Activated naive CD8-positive, alpha-beta T cell treated with anti-CD3 and anti-CD28 coated beads, Interleukin-2, amount 50 U/mL, for 24 hours (primary cell): ENCODE data around the gene EPHX1.
"Not testable (repeated sequence)": the region's sequence is repeated elsewhere in the genome, so short reads cannot be mapped to it uniquely, and the experiment has no call there.

Experiments used
- ATAC-seq: fragments of 150-1000 bp; cut with Tn5 transposase; one replicate; pipeline ENCODE4 v1.10.0; 2021
- DNase-seq: peaks from one replicate; pipeline ENCODE4 v3.0.0; 2021
- H3K27ac Mint-ChIP-seq: one replicate; pipeline ENCODE4 v1.8.0; 2021; ENCODE audit warnings: mild to moderate bottlenecking, mixed read lengths
- H3K27me3 Mint-ChIP-seq: one replicate; pipeline ENCODE4 v1.8.0; 2021; ENCODE audit warnings: mixed read lengths
- H3K36me3 Mint-ChIP-seq: one replicate; pipeline ENCODE4 v1.8.0; 2021; ENCODE audit warnings: low read depth, mixed read lengths
- H3K4me1 Mint-ChIP-seq: one replicate; pipeline ENCODE4 v1.8.0; 2021; ENCODE audit warnings: mixed read lengths
- H3K4me3 Mint-ChIP-seq: one replicate; pipeline ENCODE4 v1.8.0; 2021; ENCODE audit warnings: mild to moderate bottlenecking, moderate library complexity, mixed read lengths
- H3K9me3 Mint-ChIP-seq: one replicate; pipeline ENCODE4 v1.8.0; 2021; ENCODE audit warnings: mixed read lengths

The EPHX1 gene

GRCh38 chr1:225836296-225836695 lies 26.4 kb downstream of the EPHX1 start:
- H3K36me3 Mint-ChIP-seq, H3K27ac Mint-ChIP-seq, H3K4me3 Mint-ChIP-seq: not testable (repeated sequence)

GRCh38 chr1:225838793-225839192 lies 28.9 kb downstream of the EPHX1 start:
- H3K27ac Mint-ChIP-seq = no peak overlapping the region
- H3K27me3 Mint-ChIP-seq = no peaks in the 10 kb centered on the region
- no peak overlapping the region for H3K4me3 Mint-ChIP-seq
- no peak for DNase-seq
- H3K36me3 Mint-ChIP-seq = no peaks in the 10 kb centered on the region
- peaks cover 12% of the 10 kb centered on the region for H3K4me1 Mint-ChIP-seq
- no peak for ATAC-seq
- H3K9me3 Mint-ChIP-seq = no peaks in the 10 kb centered on the region

More at GRCh38 chr1:225836296-225836695, 26.4 kb downstream of the EPHX1 start:
- H3K4me1 Mint-ChIP-seq, H3K27me3 Mint-ChIP-seq, ATAC-seq, DNase-seq, H3K9me3 Mint-ChIP-seq: not testable (repeated sequence)

GRCh38 chr1:225840223-225840610 lies 30.3 kb downstream of the EPHX1 start:
- H3K4me1 Mint-ChIP-seq = peaks cover 12% of the 10 kb centered on the region
- DNase-seq = no peak
- H3K36me3 Mint-ChIP-seq = no peaks in the 10 kb centered on the region
- H3K4me3 Mint-ChIP-seq = no peak overlapping the region
- ATAC-seq = no peak
- H3K9me3 Mint-ChIP-seq = no peaks in the 10 kb centered on the region
- H3K27me3 Mint-ChIP-seq = no peaks in the 10 kb centered on the region
- no peak overlapping the region for H3K27ac Mint-ChIP-seq

GRCh38 chr1:225840713-225841112 lies 30.8 kb downstream of the EPHX1 start:
- no peak overlapping the region for H3K4me3 Mint-ChIP-seq
- H3K36me3 Mint-ChIP-seq = no peaks in the 10 kb centered on the region
- no peak overlapping the region for H3K27ac Mint-ChIP-seq
- DNase-seq (no peak), ATAC-seq (no peak)
- no peaks in the 10 kb centered on the region for H3K27me3 Mint-ChIP-seq
- peaks cover 12% of the 10 kb centered on the region for H3K4me1 Mint-ChIP-seq
- H3K9me3 Mint-ChIP-seq = no peaks in the 10 kb centered on the region

- Mint-ChIP-seq H3K27ac (no peak overlapping the region), H3K36me3 (no peaks in the 10 kb centered on the region), H3K4me1 (peaks cover 13% of the 10 kb centered on the region), H3K27me3 (no peaks in the 10 kb centered on the region), H3K4me3 (no peak overlapping the region), H3K9me3 (no peaks in the 10 kb centered on the region)
- DNase-seq (no peak), ATAC-seq (no peak)
Measured at GRCh38 chr1:225842074-225842473, 32.1 kb downstream of the EPHX1 start.

- ATAC-seq (no peak), DNase-seq (no peak)
- Mint-ChIP-seq H3K4me3 (no peak overlapping the region), H3K27ac (no peak overlapping the region), H3K36me3 (no peaks in the 10 kb centered on the region), H3K27me3 (no peaks in the 10 kb centered on the region), H3K9me3 (no peaks in the 10 kb centered on the region), H3K4me1 (peaks cover 20% of the 10 kb centered on the region)
Measured at GRCh38 chr1:225842788-225843425, 33.0 kb downstream of the EPHX1 start.

- no peaks in the 10 kb centered on the region for H3K27me3 Mint-ChIP-seq
- no peak overlapping the region for H3K4me3 Mint-ChIP-seq
- no peaks in the 10 kb centered on the region for H3K36me3 Mint-ChIP-seq
- ATAC-seq (no peak), DNase-seq (no peak)
- no peak overlapping the region for H3K27ac Mint-ChIP-seq
- no peaks in the 10 kb centered on the region for H3K9me3 Mint-ChIP-seq
- peaks cover 25% of the 10 kb centered on the region for H3K4me1 Mint-ChIP-seq
Measured at GRCh38 chr1:225843426-225843795, 33.5 kb downstream of the EPHX1 start.

- ATAC-seq = no peak
- no peaks in the 10 kb centered on the region for H3K27me3 Mint-ChIP-seq
- H3K4me1 Mint-ChIP-seq = peaks cover 34% of the 10 kb centered on the region
- H3K27ac Mint-ChIP-seq = no peak overlapping the region
- H3K4me3 Mint-ChIP-seq = no peak overlapping the region
- no peaks in the 10 kb centered on the region for H3K36me3 Mint-ChIP-seq
- DNase-seq = no peak
- H3K9me3 Mint-ChIP-seq = no peaks in the 10 kb centered on the region
Measured at GRCh38 chr1:225844236-225845061, 34.5 kb downstream of the EPHX1 start.

GRCh38 chr1:225845097-225845496 lies 35.2 kb downstream of the EPHX1 start:
- Mint-ChIP-seq H3K4me1 (peaks cover 39% of the 10 kb centered on the region), H3K27ac (no peak overlapping the region), H3K4me3 (no peak overlapping the region), H3K27me3 (no peaks in the 10 kb centered on the region), H3K9me3 (no peaks in the 10 kb centered on the region), H3K36me3 (peaks cover 6% of the 10 kb centered on the region)
- DNase-seq (no peak), ATAC-seq (no peak)

GRCh38 chr1:225845571-225846259 lies 35.8 kb downstream of the EPHX1 start:
- Mint-ChIP-seq H3K27ac (no peak overlapping the region), H3K9me3 (no peaks in the 10 kb centered on the region), H3K36me3 (peaks cover 7% of the 10 kb centered on the region), H3K27me3 (no peaks in the 10 kb centered on the region), H3K4me1 (peaks cover 43% of the 10 kb centered on the region), H3K4me3 (no peak overlapping the region)
- DNase-seq (peak; percentile 38), ATAC-seq (no peak)

GRCh38 chr1:225846331-225847310 lies 36.7 kb downstream of the EPHX1 start:
- Mint-ChIP-seq H3K27me3 (no peaks in the 10 kb centered on the region), H3K36me3 (peaks cover 11% of the 10 kb centered on the region), H3K27ac (no peak overlapping the region), H3K4me3 (no peak overlapping the region), H3K9me3 (no peaks in the 10 kb centered on the region), H3K4me1 (peaks cover 46% of the 10 kb centered on the region)
- DNase-seq (no peak), ATAC-seq (no peak)

- peaks cover 15% of the 10 kb centered on the region for H3K36me3 Mint-ChIP-seq
- H3K9me3 Mint-ChIP-seq = no peaks in the 10 kb centered on the region
- no peak for ATAC-seq
- peaks cover 50% of the 10 kb centered on the region for H3K4me1 Mint-ChIP-seq
- H3K27me3 Mint-ChIP-seq = no peaks in the 10 kb centered on the region
- H3K27ac Mint-ChIP-seq = no peak overlapping the region
- no peak for DNase-seq
- no peak overlapping the region for H3K4me3 Mint-ChIP-seq
Measured at GRCh38 chr1:225847610-225848009, 37.7 kb downstream of the EPHX1 start.

GRCh38 chr1:225848030-225848955 lies 38.4 kb downstream of the EPHX1 start:
- ATAC-seq (no peak), DNase-seq (no peak)
- Mint-ChIP-seq H3K36me3 (peaks cover 15% of the 10 kb centered on the region), H3K27ac (peak overlapping the region; percentile 77), H3K4me1 (peaks cover 53% of the 10 kb centered on the region), H3K4me3 (peak overlapping the region; percentile 19), H3K9me3 (no peaks in the 10 kb centered on the region), H3K27me3 (no peaks in the 10 kb centered on the region)
